Endometrial microvascular endothelial cells (primary cell): Measurements from ENCODE around the gene BLOC1S6. TPM values are rescaled to one million over a fixed set of nuclear protein-coding genes. Genes with fewer than 3 reads are reported as not detected.
"Not testable (repeated sequence)": the region's sequence is repeated elsewhere in the genome, so short reads cannot be mapped to it uniquely, and the experiment has no call there.

Experiments used
- in situ Hi-C: cut with HindIII; loops from 2 replicates; pipeline ENCODE4 v1.10.0; 2017; ENCODE audit warnings: low sequenced_read_pairs, low pct_unique_long_range_greater_than_20kb; ENCODE audit errors: inconsistent ontology term
- total RNA-seq: library from RNA; depleted of rRNA; stranded (reverse); fragments of >200 nt; gene quantifications from one replicate; pipeline ENCODE4 v1.2.3, GENCODE V29; 2015; ENCODE audit errors: inconsistent ontology term

The BLOC1S6 gene
- total RNA-seq, 1 donor from 2014 or later, result 44.7 TPM

- in situ Hi-C loops, result no loop called here
These were observed 48.0 kb downstream of the BLOC1S6 start for GRCh38 chr15:45635191-45635638.

- in situ Hi-C loops, result no loop called here
These were observed 48.6 kb downstream of the BLOC1S6 start for GRCh38 chr15:45635763-45636292.

DNA sequence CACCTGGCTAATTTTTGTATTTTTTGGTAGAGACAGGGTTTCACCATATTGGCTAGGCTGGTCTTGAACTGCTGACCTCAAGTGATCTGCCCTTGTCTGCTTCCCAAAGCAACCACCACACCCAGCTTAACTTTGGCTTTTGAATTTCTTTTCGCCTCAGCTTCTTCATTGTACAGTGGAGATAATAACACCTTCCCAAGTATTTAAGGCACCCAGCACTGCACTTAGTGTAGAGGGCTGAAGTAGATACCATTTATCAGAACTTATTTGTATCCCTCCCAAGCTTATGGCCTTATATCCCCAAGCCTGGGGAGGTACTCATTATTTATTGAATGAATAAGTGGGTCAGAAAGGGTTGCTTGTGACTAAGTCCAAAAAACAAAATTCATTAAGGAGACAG, 50.0 kb downstream of the BLOC1S6 start:
- in situ Hi-C loops, result no loop called here

- in situ Hi-C loops, result no loop called here
These were observed 50.4 kb downstream of the BLOC1S6 start for GRCh38 chr15:45637552-45638033.

- in situ Hi-C loops, result no loop called here
These were observed 53.4 kb downstream of the BLOC1S6 start for GRCh38 chr15:45640616-45641015.

- in situ Hi-C loops, result no loop called here
These were observed 54.2 kb downstream of the BLOC1S6 start for GRCh38 chr15:45641374-45641781.

GRCh38 chr15:45641999-45642932, 55.1 kb downstream of the BLOC1S6 start:
- in situ Hi-C loops, result no loop called here

- in situ Hi-C loops, result no loop called here
These were observed 57.3 kb downstream of the BLOC1S6 start for GRCh38 chr15:45644437-45644836.

DNA sequence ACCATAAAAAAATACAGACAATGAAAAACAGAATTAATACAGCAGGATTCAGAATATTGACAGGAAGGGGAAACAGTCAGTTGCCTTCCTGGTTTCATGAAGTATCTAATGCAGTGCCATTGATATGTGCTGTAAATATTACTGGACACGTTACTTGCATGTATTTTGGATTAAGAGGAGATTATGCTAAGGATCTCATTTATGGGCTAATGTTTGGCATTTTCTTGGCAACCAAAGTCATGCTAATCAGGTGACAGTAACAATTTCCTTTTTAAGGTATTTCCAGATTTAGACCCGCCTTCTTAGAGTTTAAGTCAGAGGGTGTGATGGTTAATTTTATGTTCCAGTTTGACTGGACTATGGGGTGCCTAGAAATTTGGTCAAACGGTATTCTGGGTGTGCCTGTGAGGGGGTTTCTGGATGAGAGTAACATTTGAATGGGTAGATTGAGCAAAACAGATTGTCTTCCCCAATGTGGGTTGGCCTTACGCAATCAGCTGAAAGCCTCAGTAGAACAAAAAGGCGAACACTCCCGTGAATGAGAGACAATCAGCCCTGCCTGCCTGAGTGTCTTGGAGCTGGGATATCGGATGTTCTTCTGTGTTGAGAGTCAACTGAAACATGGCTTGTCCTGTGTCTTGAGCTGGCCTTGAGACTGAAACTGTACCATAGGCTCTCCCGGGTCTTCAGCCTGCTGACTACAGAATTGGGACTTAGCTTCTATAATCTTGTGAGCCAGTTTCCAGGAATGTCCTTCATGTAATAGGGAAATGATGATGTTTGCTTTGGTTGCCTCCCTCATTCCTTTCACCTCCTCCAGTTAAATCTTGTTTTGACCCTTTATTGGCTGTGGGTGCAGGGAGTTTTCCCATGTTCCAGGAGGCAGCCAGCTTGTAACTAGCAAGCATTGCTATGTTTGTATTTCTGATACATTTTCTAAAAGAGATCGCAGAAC, 58.1 kb downstream of the BLOC1S6 start:
- in situ Hi-C loops, result no loop called here

DNA sequence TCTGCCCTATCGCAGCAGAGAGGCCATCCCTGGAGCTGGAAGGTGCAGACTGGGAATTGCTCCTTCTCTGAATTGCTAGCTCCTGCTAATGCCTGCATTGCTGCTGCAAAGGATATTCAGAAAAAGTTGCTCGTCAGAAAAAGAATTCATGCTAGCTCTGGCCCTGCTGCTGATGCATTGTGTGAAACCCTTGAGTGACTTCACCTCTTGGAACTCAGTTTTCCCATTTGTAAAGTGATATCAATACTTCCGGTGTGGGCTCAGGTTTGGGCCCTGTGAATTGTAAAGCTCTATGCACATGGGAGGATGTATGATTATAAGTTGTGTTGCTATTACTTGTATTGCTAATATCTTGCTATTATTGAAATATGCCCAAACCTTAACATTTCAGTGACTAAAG, 59.0 kb downstream of the BLOC1S6 start:
- in situ Hi-C loops, result no loop called here

DNA sequence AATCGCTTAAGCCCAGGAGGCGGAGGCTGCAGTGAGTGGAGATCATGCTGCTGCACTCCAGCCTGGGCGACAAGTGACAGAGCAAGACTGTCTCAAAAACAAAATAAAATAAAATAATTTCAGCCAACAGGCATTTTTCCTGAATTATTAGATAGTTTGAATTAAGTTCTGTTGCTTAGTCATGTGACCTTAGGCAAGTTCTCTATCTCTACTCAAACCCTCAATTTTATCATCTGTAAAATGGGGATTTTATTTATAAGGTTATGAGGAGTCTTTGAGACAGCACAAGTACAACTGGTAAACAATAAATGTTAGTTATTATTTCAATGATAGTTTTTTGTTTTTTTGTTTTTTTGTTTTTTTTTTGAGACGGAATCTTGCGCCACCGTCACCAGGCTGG, 60.6 kb downstream of the BLOC1S6 start:
- in situ Hi-C loops, result no loop called here

- in situ Hi-C loops, result no loop called here
These were observed 61.5 kb downstream of the BLOC1S6 start for GRCh38 chr15:45648521-45649200.

DNA sequence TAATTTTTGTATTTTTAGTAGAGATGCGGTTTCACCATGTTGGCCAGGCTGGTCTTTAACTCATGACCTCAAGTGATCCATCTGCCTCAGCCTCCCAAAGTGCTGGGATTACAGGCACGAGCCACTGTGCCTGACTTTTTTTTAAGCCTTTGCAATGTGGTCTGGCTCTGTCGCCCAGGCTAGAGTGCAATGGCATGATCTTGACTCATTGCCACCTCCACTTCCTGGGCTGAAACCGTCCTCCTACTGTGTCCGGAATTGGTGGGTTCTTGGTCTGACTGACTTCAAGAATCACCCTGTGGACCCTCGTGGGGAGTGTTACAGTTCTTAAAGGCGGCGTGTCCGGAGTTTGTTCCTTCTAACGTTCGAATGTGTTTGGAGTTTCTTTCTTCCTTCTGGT, 62.8 kb downstream of the BLOC1S6 start:
- in situ Hi-C loops, result not testable (repeated sequence)

GRCh38 chr15:45650889-45651525, 63.8 kb downstream of the BLOC1S6 start:
- in situ Hi-C loops, result no loop called here

DNA sequence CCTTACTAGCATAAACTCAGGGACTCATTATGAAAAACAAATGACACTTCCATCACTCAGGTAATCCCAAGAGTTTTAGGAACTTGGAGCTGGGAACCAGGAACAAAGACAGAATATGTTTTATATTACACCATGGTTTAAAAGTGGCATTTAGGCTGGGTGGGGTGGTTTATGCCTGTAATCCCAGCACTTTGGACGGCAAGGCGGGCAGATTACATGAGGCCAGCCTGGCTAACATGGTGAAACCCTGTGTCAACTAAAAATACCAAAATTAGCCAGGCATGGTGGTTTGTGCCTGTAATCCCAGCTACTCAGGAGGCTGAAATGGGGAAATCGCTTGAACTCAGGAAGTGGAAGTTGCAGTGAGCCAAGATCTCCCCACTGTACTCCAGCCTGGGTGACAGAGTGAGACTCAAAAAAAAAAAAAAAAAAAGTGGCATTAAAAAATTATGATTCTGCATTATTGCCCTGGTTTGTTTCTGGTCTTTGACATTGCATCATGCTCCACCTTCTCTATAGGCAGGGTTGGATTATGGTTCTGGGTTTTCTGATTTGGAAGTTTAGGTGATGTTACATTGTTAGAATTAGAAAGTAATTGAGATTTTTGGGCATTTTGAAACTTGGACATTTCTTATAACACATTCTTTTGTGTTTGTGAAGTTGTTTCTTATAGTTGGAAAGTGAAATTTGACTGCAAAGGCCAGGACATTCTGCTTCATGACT, 66.7 kb downstream of the BLOC1S6 start:
- in situ Hi-C loops, result no loop called here

DNA sequence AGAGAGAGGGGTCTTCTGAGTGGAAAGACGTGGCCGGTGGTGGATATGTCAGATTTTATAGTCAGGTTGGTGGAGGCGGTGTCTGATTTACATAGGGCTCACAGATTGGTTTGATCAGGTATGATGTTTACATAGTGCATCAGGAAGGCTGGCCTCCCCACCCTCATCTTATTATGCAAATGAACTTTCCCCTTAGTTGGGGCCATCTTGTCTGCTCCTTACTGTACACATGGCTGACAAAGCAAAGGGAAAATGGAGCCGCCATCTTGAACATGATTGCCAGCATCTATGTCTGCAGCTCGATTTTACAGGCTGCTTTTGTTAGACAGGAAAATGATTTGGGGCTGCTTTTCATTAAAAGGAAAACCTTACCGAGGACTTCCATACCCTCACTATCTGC, 67.6 kb downstream of the BLOC1S6 start:
- in situ Hi-C loops, result no loop called here

GRCh38 chr15:45657254-45657653, 70.1 kb downstream of the BLOC1S6 start:
- in situ Hi-C loops, result no loop called here
